ENCODE measurements around the gene TSEN15.

Gene TSEN15

GRCh38 chr1:184048561-184049240 lies 2.8 kb upstream of the TSEN15 start:
- no peak overlapping the region for H3K27ac ChIP-seq (ENCODE audit: low read length)
- no peak overlapping the region for H3K9ac ChIP-seq (ENCODE audit: low read length)
- H3K4me2 ChIP-seq (ENCODE audit: low read depth, low read length) = no peak overlapping the region
- DNase-seq = no peak
- H4K20me1 ChIP-seq (ENCODE audit: insufficient read depth, low read length) = no peaks in the 10 kb centered on the region
- peaks cover 26% of the 10 kb centered on the region for H3K4me1 ChIP-seq (ENCODE audit: low read length)
- no peak overlapping the region for H3K4me3 ChIP-seq (ENCODE audit: low read length)
- peaks cover 20% of the 10 kb centered on the region for H3K79me2 ChIP-seq (ENCODE audit: low read length)
- H3K27me3 ChIP-seq (replicated peaks; ENCODE audit: insufficient read depth, low read length) = no peaks in the 10 kb centered on the region
- H3K36me3 ChIP-seq (replicated peaks; ENCODE audit: insufficient read depth, low read length) = no peaks in the 10 kb centered on the region
- H2AFZ ChIP-seq (ENCODE audit: low read length) = no peak overlapping the region
- H3F3A ChIP-seq (ENCODE audit: insufficient read depth, low read length) = peaks cover 22% of the 10 kb centered on the region
- no peaks in the 10 kb centered on the region for H3K9me2 ChIP-seq (replicated peaks; ENCODE audit: insufficient read depth, low read length)
- TF ChIP-seq CTCF (IDR thresholded peaks at IDR 0.05; ENCODE audit: low read length) (no peak), EZH2 (optimal IDR thresholded peaks at IDR 0.05; ENCODE audit: low read depth, low read length) (no peak), EZH2phosphoT487 (IDR thresholded peaks at IDR 0.05; ENCODE audit: low read length) (no peak)
- no peaks in the 10 kb centered on the region for H3K9me3 ChIP-seq (replicated peaks; ENCODE audit: insufficient read depth, low read length)

- Histone ChIP-seq H3K27ac (ENCODE audit: low read length) (no peak overlapping the region), H3K4me1 (ENCODE audit: low read length) (peaks cover 26% of the 10 kb centered on the region), H4K20me1 (ENCODE audit: insufficient read depth, low read length) (no peaks in the 10 kb centered on the region), H3K9me2 (replicated peaks; ENCODE audit: insufficient read depth, low read length) (no peaks in the 10 kb centered on the region), H3K4me2 (ENCODE audit: low read depth, low read length) (no peak overlapping the region), H3K9ac (ENCODE audit: low read length) (no peak overlapping the region), H3K9me3 (replicated peaks; ENCODE audit: insufficient read depth, low read length) (no peaks in the 10 kb centered on the region), H2AFZ (ENCODE audit: low read length) (no peak overlapping the region), H3K36me3 (replicated peaks; ENCODE audit: insufficient read depth, low read length) (no peaks in the 10 kb centered on the region), H3K27me3 (replicated peaks; ENCODE audit: insufficient read depth, low read length) (no peaks in the 10 kb centered on the region), H3K4me3 (ENCODE audit: low read length) (no peak overlapping the region), H3K79me2 (ENCODE audit: low read length) (peaks cover 26% of the 10 kb centered on the region), H3F3A (ENCODE audit: insufficient read depth, low read length) (peaks cover 22% of the 10 kb centered on the region)
- no peak for DNase-seq
- TF ChIP-seq CTCF (IDR thresholded peaks at IDR 0.05; ENCODE audit: low read length) (no peak), EZH2phosphoT487 (IDR thresholded peaks at IDR 0.05; ENCODE audit: low read length) (no peak), EZH2 (optimal IDR thresholded peaks at IDR 0.05; ENCODE audit: low read depth, low read length) (no peak)
These were observed 2.2 kb upstream of the TSEN15 start for GRCh38 chr1:184049291-184049690.

GRCh38 chr1:184049836-184050468 lies 1.6 kb upstream of the TSEN15 start:
- H4K20me1 ChIP-seq (ENCODE audit: insufficient read depth, low read length) = no peaks in the 10 kb centered on the region
- no peaks in the 10 kb centered on the region for H3K9me3 ChIP-seq (replicated peaks; ENCODE audit: insufficient read depth, low read length)
- TF ChIP-seq EZH2 (optimal IDR thresholded peaks at IDR 0.05; ENCODE audit: low read depth, low read length) = no peak
- TF ChIP-seq CTCF (IDR thresholded peaks at IDR 0.05; ENCODE audit: low read length) = no peak
- no peak for TF ChIP-seq EZH2phosphoT487 (IDR thresholded peaks at IDR 0.05; ENCODE audit: low read length)
- H3F3A ChIP-seq (ENCODE audit: insufficient read depth, low read length) = peaks cover 22% of the 10 kb centered on the region
- peak overlapping the region; percentile 87; the same call in 1 of the 2 replicates for H2AFZ ChIP-seq (ENCODE audit: low read length)
- peaks cover 32% of the 10 kb centered on the region for H3K79me2 ChIP-seq (ENCODE audit: low read length)
- no peak overlapping the region; the same call in 1 of the 2 replicates for H3K9ac ChIP-seq (ENCODE audit: low read length)
- no peak for DNase-seq
- H3K27me3 ChIP-seq (replicated peaks; ENCODE audit: insufficient read depth, low read length) = no peaks in the 10 kb centered on the region
- H3K4me2 ChIP-seq (ENCODE audit: low read depth, low read length) = peak overlapping the region; percentile 81; the same call in 1 of the 2 replicates
- no peaks in the 10 kb centered on the region for H3K36me3 ChIP-seq (replicated peaks; ENCODE audit: insufficient read depth, low read length)
- H3K4me1 ChIP-seq (ENCODE audit: low read length) = peaks cover 26% of the 10 kb centered on the region
- peak overlapping the region; percentile 87; the same call in 1 of the 2 replicates for H3K27ac ChIP-seq (ENCODE audit: low read length)
- no peak overlapping the region for H3K4me3 ChIP-seq (ENCODE audit: low read length)
- no peaks in the 10 kb centered on the region for H3K9me2 ChIP-seq (replicated peaks; ENCODE audit: insufficient read depth, low read length)

Data from MM.1S (cell line).